IMR-90 (cell line): ENCODE results near the gene SART1. TPM values are rescaled to one million over a fixed set of nuclear protein-coding genes. Genes with fewer than 3 reads are reported as not detected.

Source experiments
- ATAC-seq: fragments of 200-7000 bp; cut with Tn5 transposase; 2 replicates; pipeline ENCODE4 v1.9.1; 2020; ENCODE audit warnings: low read depth, mild to moderate bottlenecking, moderate library complexity
- BruUV-seq: library from RNA; stranded (reverse); fragments of 400-500 nt; replicated peaks from 2 replicates; lab custom pipeline; 2021; lab: Mats Ljungman, UMichigan
- CTCF ChIA-PET: fragments of 300-600 bp; formaldehyde crosslinking; extraction: SDS; loops from one replicate; lab custom pipeline; 2021; ENCODE audit warnings: antibody characterized with exemption; lab: Yijun Ruan, JAX
- POLR2A ChIA-PET: fragments of 300-600 bp; sonication (Branson Sonifier 250); formaldehyde crosslinking; loops from one replicate; lab custom pipeline; 2022; ENCODE audit warnings: antibody characterized with exemption; ENCODE audit not compliant: unreplicated experiment; lab: Charles Lee
- DNase-seq: peaks from one replicate; pipeline ENCODE4 v3.0.0; 2013
- H2AFZ ChIP-seq: replicated peaks from 2 replicates; pipeline ENCODE3; 2013; ENCODE audit warnings: low read length, mild to moderate bottlenecking; ENCODE audit not compliant: poor library complexity
- H2AK5ac ChIP-seq: 2 replicates; pipeline ENCODE4 v1.6.1; 2013; ENCODE audit warnings: low read depth, low read length, inconsistent platforms
- H2AK9ac ChIP-seq: replicated peaks from 2 replicates; pipeline ENCODE3; 2013; ENCODE audit warnings: mild to moderate bottlenecking, low read depth, low read length, moderate library complexity; ENCODE audit not compliant: poor library complexity
- H2BK120ac ChIP-seq: 2 replicates; pipeline ENCODE4 v1.6.1; 2013; ENCODE audit warnings: low read depth, low read length, inconsistent platforms
- H2BK15ac ChIP-seq: 3 replicates; pipeline ENCODE4 v1.6.1; 2013; ENCODE audit warnings: low read depth, low read length, inconsistent platforms
- H2BK20ac ChIP-seq: 2 replicates; pipeline ENCODE4 v1.6.1; 2013; ENCODE audit warnings: low read depth, mild to moderate bottlenecking, inconsistent platforms, low read length, moderate library complexity
- H2BK5ac ChIP-seq: 2 replicates; pipeline ENCODE4 v1.6.1; 2013; ENCODE audit warnings: mild to moderate bottlenecking, low read depth, low read length, inconsistent platforms; ENCODE audit not compliant: poor library complexity, severe bottlenecking
- H3K14ac ChIP-seq: replicated peaks from 2 replicates; pipeline ENCODE4 v1.6.1; 2013; ENCODE audit warnings: low read depth, low read length, inconsistent platforms
- H3K18ac ChIP-seq: 2 replicates; pipeline ENCODE4 v1.6.1; 2013; ENCODE audit warnings: low read depth, low read length, control low read depth
- H3K23ac ChIP-seq: 2 replicates; pipeline ENCODE4 v1.6.1; 2013; ENCODE audit warnings: low read depth, low read length, inconsistent platforms
- H3K27ac ChIP-seq: 2 replicates; pipeline ENCODE4 v1.5.1; 2013; ENCODE audit warnings: mild to moderate bottlenecking, control low read depth, low read length; ENCODE audit not compliant: insufficient read depth
- H3K27me3 ChIP-seq: 2 replicates; pipeline ENCODE4 v1.6.1; 2013; ENCODE audit warnings: low read length; ENCODE audit not compliant: control insufficient read depth, insufficient read depth
- H3K36me3 ChIP-seq: 2 replicates; pipeline ENCODE4 v1.6.1; 2013; ENCODE audit warnings: low read length, mixed read lengths; ENCODE audit not compliant: control insufficient read depth, insufficient read depth
- H3K4ac ChIP-seq: 2 replicates; pipeline ENCODE4 v1.6.1; 2013; ENCODE audit warnings: low read depth, low read length, inconsistent platforms
- H3K4me1 ChIP-seq: 2 replicates; pipeline ENCODE4 v1.6.1; 2013; ENCODE audit warnings: low read length, mixed read lengths; ENCODE audit not compliant: control insufficient read depth, insufficient read depth
- H3K4me2 ChIP-seq: 2 replicates; pipeline ENCODE4 v1.6.1; 2013; ENCODE audit warnings: low read depth, mild to moderate bottlenecking, control low read depth, low read length, moderate library complexity
- H3K4me3 ChIP-seq: 2 replicates; pipeline ENCODE4 v1.5.1; 2013; ENCODE audit warnings: low read depth, mild to moderate bottlenecking, control low read depth, low read length, moderate library complexity; ENCODE audit not compliant: insufficient read depth
- H3K56ac ChIP-seq: 2 replicates; pipeline ENCODE4 v1.6.1; 2013; ENCODE audit warnings: low read length, inconsistent platforms; ENCODE audit not compliant: insufficient read depth; ENCODE audit errors: extremely low read depth
- H3K79me1 ChIP-seq, 2 experiments: 2 replicates each; pipeline ENCODE4 v1.6.1; 2013; ENCODE audit warnings: low read length in 2 of 2, inconsistent platforms in 1 of 2, low read depth in 1 of 2
- H3K9ac ChIP-seq: 2 replicates; pipeline ENCODE4 v1.6.1; 2013; ENCODE audit warnings: low read depth, low read length, control low read depth
- H3K9me1 ChIP-seq: 2 replicates; pipeline ENCODE4 v1.6.1; 2013; ENCODE audit warnings: low read length, inconsistent platforms; ENCODE audit not compliant: insufficient read depth
- H3K9me3 ChIP-seq: 2 replicates; pipeline ENCODE4 v1.6.1; 2013; ENCODE audit warnings: low read length; ENCODE audit not compliant: control insufficient read depth, insufficient read depth
- H4K20me1 ChIP-seq: 2 replicates; pipeline ENCODE4 v1.6.1; 2013; ENCODE audit warnings: low read length, inconsistent platforms; ENCODE audit not compliant: insufficient read depth
- H4K5ac ChIP-seq: 2 replicates; pipeline ENCODE4 v1.6.1; 2013; ENCODE audit warnings: mild to moderate bottlenecking, low read depth, low read length, control low read depth
- H4K8ac ChIP-seq, 2 experiments: 2 replicates each; pipeline ENCODE4 v1.6.1; 2013; ENCODE audit warnings: low read depth in 2 of 2, low read length in 2 of 2, control low read depth in 1 of 2, inconsistent platforms in 1 of 2
- H4K91ac ChIP-seq: 2 replicates; pipeline ENCODE4 v1.6.1; 2013; ENCODE audit warnings: low read depth, low read length, inconsistent platforms; ENCODE audit not compliant: insufficient read depth
- BHLHE40 ChIP-seq: fragments of 150-350 bp; IDR thresholded peaks from 2 replicates; pipeline ENCODE4 v1.6.1; 2016; ENCODE audit warnings: mild to moderate bottlenecking, low read depth, low read length
- CEBPB ChIP-seq: IDR thresholded peaks from 2 replicates; pipeline ENCODE4 v1.6.1; 2012; ENCODE audit warnings: low read depth, low read length, improper control_type of control experiment
- CHD1 ChIP-seq: IDR thresholded peaks from 2 replicates; pipeline ENCODE4 v1.6.1; 2012; ENCODE audit warnings: low read depth, low read length, improper control_type of control experiment
- FOS ChIP-seq: fragments of 150-350 bp; IDR thresholded peaks from 2 replicates; pipeline ENCODE4 v1.6.1; 2016; ENCODE audit warnings: low read depth, low read length
- MAFK ChIP-seq: IDR thresholded peaks from 2 replicates; pipeline ENCODE4 v1.6.1; 2012; ENCODE audit warnings: low read depth, low read length, improper control_type of control experiment
- MAZ ChIP-seq: IDR thresholded peaks from 2 replicates; pipeline ENCODE4 v1.6.1; 2012; ENCODE audit warnings: low read depth, mild to moderate bottlenecking, low read length, improper control_type of control experiment, moderate library complexity, borderline replicate concordance
- MXI1 ChIP-seq: IDR thresholded peaks from 2 replicates; pipeline ENCODE4 v1.6.1; 2012; ENCODE audit warnings: low read depth, mild to moderate bottlenecking, low read length, moderate library complexity, borderline replicate concordance
- RAD21 ChIP-seq: IDR thresholded peaks from 2 replicates; pipeline ENCODE4 v1.6.1; 2012; ENCODE audit warnings: low read length, improper control_type of control experiment
- RCOR1 ChIP-seq: IDR thresholded peaks from 2 replicates; pipeline ENCODE4 v1.6.1; 2012; ENCODE audit warnings: mild to moderate bottlenecking, low read length, improper control_type of control experiment; ENCODE audit not compliant: insufficient replicate concordance
- RFX5 ChIP-seq: IDR thresholded peaks from 2 replicates; pipeline ENCODE4 v1.8.0; 2012; ENCODE audit warnings: low read depth, mild to moderate bottlenecking, low read length, moderate library complexity
- SMC3 ChIP-seq: fragments of 150-350 bp; IDR thresholded peaks from 2 replicates; pipeline ENCODE4 v1.6.1; 2016; ENCODE audit warnings: low read depth, mild to moderate bottlenecking, antibody characterized with exemption, low read length, moderate library complexity
- WGBS, 2 experiments: methylation state at CpG; one replicate each; pipeline versions ENCODE4 v1.1.5 to v1.1.7; 2013; ENCODE audit warnings: missing lambda C conversion rate in 2 of 2; ENCODE audit not compliant: insufficient read length in 1 of 2; ENCODE audit errors: extremely low coverage in 2 of 2; 5-methylcytosine and 5-hydroxymethylcytosine counted together
- dilution Hi-C: fragments of 300-500 bp; cut with HindIII; formaldehyde crosslinking; loops from one replicate; pipeline ENCODE4 v1.14.3; 2018; ENCODE audit warnings: low sequenced_read_pairs; ENCODE audit not compliant: unreplicated experiment
- in situ Hi-C: fragments of 300-500 bp; cut with MboI; formaldehyde crosslinking; loops from 3 replicates; pipeline ENCODE4 v1.14.3; 2019; ENCODE audit warnings: low sequenced_read_pairs, inconsistent platforms, mixed read lengths
- intact Hi-C: fragments of 100-400 bp; cut with micrococcal nuclease; formaldehyde crosslinking; loops from 2 replicates; pipeline ENCODE4 v1.10.0; 2022
- polyA plus RNA-seq, 3 experiments: library from polyadenylated mRNA; depleted of rRNA; stranded (reverse); fragments of >200 nt; gene quantifications; 2 replicates each; pipeline ENCODE4 v1.2.3, GENCODE V29; 2012; ENCODE audit warnings: low replicate concordance in 1 of 3
- total RNA-seq: library from RNA; depleted of rRNA; stranded (reverse); fragments of >200 nt; gene quantifications from 2 replicates; pipeline ENCODE4 v1.2.3, GENCODE V29; 2012
- TF ChIP-seq, protein P1 (sequence below): conservative IDR thresholded peaks from 2 replicates; pipeline ENCODE4 v1.5.1; 2012; ENCODE audit warnings: mild to moderate bottlenecking, low read depth, low read length, improper control_type of control experiment
- TF ChIP-seq, protein P2 (sequence below): fragments of 150-350 bp; IDR thresholded peaks from 2 replicates; pipeline ENCODE4 v1.6.1; 2016; ENCODE audit warnings: low read depth, mild to moderate bottlenecking, low read length, moderate library complexity, borderline replicate concordance
- TF ChIP-seq, protein P3 (sequence below): fragments of 150-350 bp; IDR thresholded peaks from 2 replicates; pipeline ENCODE4 v1.6.1; 2017; ENCODE audit warnings: mild to moderate bottlenecking, antibody characterized with exemption, low read length, low read depth

Gene SART1
- total and polyA plus RNA-seq, 2 of the 4 experiments (the other 2 are of a cell fraction) = 25.5 to 43.5 TPM

DNA sequence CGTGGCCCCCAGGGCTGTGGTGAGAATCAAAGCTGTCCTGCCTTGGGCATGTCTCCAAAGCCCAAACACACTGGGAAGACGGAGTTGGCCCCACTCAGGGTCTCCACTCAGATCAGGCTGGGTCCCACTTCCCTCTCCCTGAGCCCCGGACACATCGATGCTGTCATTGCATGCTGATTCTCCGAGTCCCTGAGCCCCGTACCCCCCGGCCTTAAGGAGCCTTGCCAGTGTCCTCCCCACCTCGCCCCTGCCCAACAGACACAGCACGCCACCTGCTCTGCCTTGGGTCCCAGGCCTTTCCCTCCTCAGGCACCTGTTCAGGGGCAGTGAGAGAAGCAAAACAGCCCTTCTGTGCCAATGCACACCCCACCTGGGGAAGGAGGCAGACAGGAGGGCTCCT lies 25.8 kb downstream of the SART1 start:
- TF ChIP-seq MXI1 = no peak
- TF ChIP-seq RCOR1 = no peak
- TF ChIP-seq, protein P1, sequence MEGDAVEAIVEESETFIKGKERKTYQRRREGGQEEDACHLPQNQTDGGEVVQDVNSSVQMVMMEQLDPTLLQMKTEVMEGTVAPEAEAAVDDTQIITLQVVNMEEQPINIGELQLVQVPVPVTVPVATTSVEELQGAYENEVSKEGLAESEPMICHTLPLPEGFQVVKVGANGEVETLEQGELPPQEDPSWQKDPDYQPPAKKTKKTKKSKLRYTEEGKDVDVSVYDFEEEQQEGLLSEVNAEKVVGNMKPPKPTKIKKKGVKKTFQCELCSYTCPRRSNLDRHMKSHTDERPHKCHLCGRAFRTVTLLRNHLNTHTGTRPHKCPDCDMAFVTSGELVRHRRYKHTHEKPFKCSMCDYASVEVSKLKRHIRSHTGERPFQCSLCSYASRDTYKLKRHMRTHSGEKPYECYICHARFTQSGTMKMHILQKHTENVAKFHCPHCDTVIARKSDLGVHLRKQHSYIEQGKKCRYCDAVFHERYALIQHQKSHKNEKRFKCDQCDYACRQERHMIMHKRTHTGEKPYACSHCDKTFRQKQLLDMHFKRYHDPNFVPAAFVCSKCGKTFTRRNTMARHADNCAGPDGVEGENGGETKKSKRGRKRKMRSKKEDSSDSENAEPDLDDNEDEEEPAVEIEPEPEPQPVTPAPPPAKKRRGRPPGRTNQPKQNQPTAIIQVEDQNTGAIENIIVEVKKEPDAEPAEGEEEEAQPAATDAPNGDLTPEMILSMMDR = no peak
- no peak for TF ChIP-seq BHLHE40
- no peak for TF ChIP-seq RAD21
- TF ChIP-seq, protein P2, sequence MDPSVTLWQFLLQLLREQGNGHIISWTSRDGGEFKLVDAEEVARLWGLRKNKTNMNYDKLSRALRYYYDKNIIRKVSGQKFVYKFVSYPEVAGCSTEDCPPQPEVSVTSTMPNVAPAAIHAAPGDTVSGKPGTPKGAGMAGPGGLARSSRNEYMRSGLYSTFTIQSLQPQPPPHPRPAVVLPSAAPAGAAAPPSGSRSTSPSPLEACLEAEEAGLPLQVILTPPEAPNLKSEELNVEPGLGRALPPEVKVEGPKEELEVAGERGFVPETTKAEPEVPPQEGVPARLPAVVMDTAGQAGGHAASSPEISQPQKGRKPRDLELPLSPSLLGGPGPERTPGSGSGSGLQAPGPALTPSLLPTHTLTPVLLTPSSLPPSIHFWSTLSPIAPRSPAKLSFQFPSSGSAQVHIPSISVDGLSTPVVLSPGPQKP = no peak
- no peak for TF ChIP-seq MAZ
- no peak for TF ChIP-seq FOS
- TF ChIP-seq RFX5 = no peak
- TF ChIP-seq MAFK = no peak
- no peak for TF ChIP-seq CEBPB
- no peak for TF ChIP-seq SMC3
- no peak for TF ChIP-seq CHD1
- TF ChIP-seq, protein P3, sequence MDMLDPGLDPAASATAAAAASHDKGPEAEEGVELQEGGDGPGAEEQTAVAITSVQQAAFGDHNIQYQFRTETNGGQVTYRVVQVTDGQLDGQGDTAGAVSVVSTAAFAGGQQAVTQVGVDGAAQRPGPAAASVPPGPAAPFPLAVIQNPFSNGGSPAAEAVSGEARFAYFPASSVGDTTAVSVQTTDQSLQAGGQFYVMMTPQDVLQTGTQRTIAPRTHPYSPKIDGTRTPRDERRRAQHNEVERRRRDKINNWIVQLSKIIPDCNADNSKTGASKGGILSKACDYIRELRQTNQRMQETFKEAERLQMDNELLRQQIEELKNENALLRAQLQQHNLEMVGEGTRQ = no peak
- Histone ChIP-seq H3K4me3 (no peak overlapping the region), H2BK120ac (no peak overlapping the region), H3K4ac (no peak overlapping the region), H3K27ac (no peak overlapping the region), H3K9me3 (no peaks in the 10 kb centered on the region), H3K4me1 (no peaks in the 10 kb centered on the region), H2AK9ac (peak overlapping the region; percentile 16), H4K5ac (no peak overlapping the region), H2BK20ac (no peak overlapping the region), H2AFZ (no peak overlapping the region), H4K8ac (no peak overlapping the region), H3K18ac (no peak overlapping the region), H3K36me3 (peaks cover 5% of the 10 kb centered on the region), H3K23ac (no peak overlapping the region), H3K79me1 (0 out of 4 replicates have a peak, but pooled peaks cover 0 to 3% of the 10 kb centered on the region in 2 experiments), H2BK15ac (no peak overlapping the region), H4K91ac (no peak overlapping the region), H4K20me1 (no peaks in the 10 kb centered on the region), H3K4me2 (no peak overlapping the region), H2BK5ac (no peak overlapping the region), H2AK5ac (no peak overlapping the region), H3K9ac (no peak overlapping the region), H3K56ac (no peak overlapping the region), H3K27me3 (no peaks in the 10 kb centered on the region), H3K9me1 (no peaks in the 10 kb centered on the region), H3K14ac (no peak overlapping the region)
- in situ Hi-C loops = loop anchor here (5.0 to 10.0 kb wide), 2 partner anchors 105 to 273 kb away; partner anchors contain the start of gene KAT5
- ATAC-seq (no peak), DNase-seq (no peak)
- BruUV-seq = no TSS peak
- WGBS, 2 experiments = 92% methylated on average over 5 of the region's 9 CpGs; no CpG with 5 or more reads in 1 of the 2 experiments
- ChIA-PET POLR2A (interaction anchor here (0.5 kb wide), 1 partner anchor 90 kb away, joined by 5 read pairs; no protein-coding TSS in a partner anchor), CTCF (no interaction called here)
- dilution Hi-C loops = no loop called here
- intact Hi-C loops = loop anchor here (5.0 kb wide), 1 partner anchor 205 kb away; the partner anchor contains the start of gene AP5B1
